GM21390 (cell line): Measurements from ENCODE around the gene SLC25A39.
A peak's percentile ranks its signal among the peaks of the same experiment; 100 is the strongest.
"Not testable (repeated sequence)": the region's sequence is repeated elsewhere in the genome, so short reads cannot be mapped to it uniquely, and the experiment has no call there.

Source experiments
- ATAC-seq: cut with Tn5 transposase; IDR thresholded peaks from one replicate; pipeline ENCODE4 v1.9.1; 2021; ENCODE audit not compliant: unreplicated experiment

SLC25A39 gene

DNA sequence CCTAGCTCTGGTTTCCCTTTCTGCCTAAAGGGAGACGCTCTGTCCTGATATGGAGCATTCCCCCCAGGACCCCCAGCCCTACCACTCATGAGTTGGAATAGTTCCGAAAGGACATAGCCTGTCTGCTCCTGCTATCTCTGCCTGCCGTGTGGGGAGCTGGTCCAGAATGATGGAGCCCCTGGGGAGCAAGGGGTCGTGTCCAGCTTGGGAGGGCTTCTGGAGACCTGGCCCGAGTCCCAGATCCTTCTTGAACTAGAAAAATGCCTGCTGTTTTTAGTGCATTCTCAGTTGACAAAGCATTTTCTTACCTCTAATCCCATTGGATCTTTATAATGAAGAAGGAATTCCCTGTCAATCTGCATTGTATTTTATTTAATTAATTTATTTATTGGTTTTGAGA lies 11.3 kb upstream of the SLC25A39 start:
- ATAC-seq, result no peak

DNA sequence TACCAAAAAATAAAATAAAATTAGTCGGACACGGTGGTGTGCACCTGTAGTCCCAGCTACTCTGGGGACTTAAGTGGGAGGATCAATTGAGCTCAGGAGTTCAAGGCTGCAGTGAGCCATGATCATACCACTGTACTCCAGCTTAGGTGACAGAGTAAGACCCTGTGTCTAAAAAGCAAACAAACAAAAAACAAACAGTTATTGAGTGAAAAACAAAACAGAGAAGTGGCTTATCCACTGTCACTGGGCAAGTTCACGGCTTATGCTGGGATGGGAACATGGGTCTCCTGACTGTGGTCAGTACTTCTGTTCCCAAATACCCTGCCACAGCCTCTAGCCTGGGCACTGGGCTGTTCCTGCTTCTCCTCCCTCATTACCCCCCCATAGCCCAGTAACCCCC lies 10.9 kb upstream of the SLC25A39 start:
- no peak for ATAC-seq

DNA sequence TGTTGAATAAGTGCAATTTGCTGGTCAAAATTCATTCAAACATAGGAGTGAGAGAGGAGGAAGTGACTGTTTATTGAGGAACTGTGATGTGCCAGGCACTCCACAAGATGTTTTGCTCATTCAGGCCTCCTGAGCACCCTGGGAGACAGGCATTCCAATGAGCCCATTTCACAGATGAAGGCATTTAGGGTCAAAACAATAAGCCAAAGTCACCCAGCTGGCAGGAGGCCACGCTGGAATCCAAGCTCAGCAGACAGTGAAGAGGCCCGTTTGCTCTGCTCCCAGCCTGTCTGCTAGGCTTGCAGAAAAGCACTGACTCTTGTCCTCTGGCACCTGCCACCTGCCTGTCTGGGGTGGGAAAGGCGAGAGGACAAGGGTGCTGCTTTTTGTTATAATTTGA lies 10.1 kb upstream of the SLC25A39 start:
- no peak for ATAC-seq

DNA sequence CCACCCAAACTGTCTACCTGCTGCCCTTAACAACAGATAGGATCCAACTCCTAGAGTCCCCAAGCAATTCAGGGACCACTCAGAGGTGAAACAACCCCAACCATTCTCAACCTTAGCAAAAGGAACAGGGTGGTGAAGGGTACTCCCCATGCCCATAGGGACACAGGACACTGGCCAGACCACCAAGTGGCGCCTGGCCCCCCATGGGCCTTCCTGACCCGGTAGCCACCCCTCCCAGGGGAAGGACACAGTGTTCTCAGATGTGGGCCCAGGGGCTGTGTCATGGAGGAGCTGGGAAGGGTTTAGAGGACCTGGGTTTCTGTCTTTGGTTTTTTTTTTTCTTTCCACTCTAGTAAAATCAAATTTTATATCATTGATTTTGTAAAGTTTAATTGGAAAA lies 9.7 kb upstream of the SLC25A39 start:
- ATAC-seq, result no peak

DNA sequence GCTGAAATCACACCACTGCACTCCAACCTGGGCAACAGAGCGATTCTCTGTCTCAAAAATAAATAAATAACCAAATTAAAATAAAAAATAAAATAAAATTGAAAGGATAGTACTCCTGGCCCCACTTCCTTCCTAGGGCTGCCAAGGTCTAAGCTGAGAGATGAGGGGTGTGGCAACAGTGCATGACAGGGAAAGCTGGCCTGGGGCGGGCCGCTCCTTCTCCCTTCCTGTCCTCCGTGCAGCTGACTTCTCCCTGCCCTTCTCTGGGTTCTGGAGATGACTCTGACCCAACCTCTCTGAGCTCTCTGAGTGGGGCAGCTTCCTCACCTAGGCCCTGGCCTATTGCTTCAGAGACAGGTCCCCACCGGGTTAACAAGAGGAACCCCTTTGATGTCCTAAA lies 8.7 kb upstream of the SLC25A39 start:
- no peak for ATAC-seq

DNA sequence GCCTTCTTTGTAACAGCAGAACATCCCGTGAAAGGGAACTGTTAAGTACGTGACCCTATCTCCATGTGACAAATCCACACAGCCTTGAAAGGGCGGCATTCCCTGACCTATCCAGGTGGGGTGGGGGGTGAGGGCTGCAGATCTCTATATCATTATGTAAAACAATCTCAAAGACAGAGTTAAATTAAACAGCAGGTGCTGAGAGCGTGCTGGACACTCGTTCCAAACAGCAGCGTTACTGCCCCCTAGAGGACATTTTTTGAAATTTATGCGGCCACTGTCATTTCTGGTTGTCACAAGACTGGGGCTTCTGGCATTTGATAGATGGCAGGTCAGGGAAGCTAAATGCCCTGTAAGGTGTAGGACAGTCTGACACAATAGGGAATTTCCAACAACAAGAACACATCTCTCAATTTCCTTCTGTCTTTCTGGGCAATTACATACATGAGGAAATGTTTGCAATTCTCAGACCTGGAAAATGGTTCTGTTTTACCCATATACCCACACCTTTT lies 6.7 kb upstream of the SLC25A39 start:
- ATAC-seq, result no peak

DNA sequence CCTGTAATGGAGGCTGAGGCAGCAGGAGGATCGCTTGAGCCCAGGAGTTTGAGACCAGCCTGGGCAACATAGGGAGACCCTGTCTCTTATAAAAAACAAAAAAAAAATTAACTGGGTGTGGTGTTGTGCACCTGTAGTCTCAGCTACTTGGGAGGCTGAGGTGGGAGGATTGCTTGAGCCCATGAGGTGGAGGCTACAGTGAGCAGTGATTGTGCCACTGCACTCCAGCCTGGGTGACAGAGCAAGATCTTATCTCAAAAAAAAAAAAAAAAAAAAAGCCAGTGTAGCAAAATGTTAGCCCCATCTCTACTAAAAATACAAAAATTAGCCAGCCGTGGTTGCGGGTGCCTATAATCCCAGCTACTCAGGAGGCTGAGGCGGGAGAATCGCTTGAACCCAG lies 5.6 kb upstream of the SLC25A39 start:
- ATAC-seq, result not testable (repeated sequence)

DNA sequence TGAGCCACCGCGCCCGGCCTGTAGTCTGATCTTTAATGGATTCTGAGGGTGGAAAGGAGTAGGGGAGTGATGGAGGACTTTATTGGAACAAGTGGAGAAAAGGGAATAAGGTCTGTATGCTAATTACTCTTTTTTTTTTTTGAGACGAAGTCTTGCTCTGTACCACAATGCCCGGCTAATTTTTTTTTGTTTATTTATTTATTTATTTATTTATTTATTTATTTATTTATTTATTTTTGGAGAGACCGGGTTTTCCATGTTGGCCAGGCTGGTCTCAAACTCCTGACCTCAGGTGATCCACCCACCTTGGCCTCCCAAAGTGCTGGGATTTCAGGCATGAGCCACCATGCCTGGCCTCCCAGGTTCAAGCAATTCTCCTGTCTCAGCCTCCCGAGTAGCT lies 4.9 kb upstream of the SLC25A39 start:
- not testable (repeated sequence) for ATAC-seq

DNA sequence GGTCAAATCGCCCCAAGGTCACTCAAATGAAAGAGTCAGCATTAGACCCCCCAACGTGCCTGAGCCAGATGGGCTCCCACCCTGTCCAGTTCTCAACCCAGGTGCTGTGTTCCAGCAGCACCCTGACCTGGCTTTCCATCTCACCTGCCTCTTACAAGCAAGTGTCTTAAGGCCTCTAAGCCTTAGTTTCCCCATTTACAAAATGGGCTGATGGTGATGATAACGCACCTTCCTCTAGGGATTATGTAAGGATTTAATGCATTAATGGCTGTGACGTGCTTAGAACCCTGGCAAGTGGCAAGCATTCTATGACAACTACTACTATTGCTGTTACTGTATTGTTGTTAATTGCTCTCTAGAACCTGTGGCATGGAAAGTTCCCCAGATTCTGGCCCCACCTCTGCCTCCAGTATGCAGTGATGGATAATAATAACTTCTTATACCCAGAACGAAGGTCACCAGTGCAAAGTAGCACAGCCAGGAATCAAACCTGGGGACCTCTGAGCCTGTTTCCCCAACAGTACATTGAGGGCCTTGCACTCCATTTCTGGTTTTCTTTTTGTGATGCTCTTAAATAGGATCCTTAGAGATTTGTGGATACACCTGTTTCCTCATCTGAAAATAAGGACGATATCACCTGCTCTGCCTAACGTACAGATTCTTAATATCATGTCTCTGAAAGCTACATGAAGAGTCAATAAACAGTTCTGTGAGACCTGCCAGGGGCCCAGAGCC lies 3.3 kb upstream of the SLC25A39 start:
- ATAC-seq, result no peak

DNA sequence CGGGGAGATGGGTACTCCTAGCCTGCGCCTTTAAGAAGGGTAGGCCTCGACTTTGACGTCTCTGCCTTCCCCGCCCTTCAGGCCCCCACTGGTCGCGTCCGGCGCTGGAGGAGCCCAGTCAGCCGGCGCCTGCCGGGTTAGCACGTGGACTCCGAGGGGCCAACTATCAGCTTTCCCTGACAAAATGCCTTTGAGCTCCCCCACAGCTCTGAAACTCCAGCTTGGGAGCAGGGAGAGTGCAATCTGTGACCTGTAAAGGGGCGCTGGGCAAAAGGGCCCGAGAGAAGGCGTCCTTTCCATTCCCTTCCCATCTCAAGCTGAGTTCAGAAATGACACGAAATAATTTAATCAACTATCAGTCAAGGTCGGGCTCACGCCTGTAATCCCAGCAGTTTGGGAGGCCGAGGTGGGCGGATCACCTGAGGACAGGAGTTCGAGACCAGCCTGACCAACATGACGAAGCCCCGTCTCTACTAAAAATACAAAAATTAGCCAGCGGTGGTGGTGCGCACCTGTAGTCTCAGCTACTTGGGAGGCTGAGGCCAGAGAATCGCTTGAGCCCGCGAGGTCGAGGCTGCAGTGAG lies 2.3 kb upstream of the SLC25A39 start:
- peak; percentile 51 for ATAC-seq

DNA sequence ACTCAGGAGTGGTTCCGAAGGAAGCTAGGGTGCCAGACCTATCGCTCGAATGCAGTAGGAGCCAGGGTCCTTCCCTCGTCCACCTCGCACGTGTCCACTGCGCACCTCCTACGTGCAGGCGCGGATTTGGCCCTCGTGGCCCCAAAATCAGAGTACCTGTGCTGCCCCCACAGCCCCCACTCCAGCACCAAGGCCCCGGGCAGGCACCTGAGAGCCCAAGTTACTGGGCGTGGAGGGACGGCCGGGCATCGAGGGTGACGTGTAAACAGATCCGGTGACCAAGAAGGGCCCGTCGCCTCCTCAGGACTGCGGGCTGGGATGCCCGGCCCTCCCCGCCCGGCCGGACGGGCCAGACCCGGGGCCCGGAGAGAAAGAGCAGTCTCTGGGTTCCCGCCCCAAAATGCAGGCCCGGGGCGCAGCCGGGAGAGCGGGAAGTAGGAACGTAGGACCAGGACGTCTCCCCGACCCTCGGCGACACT lies 492 bp downstream of the SLC25A39 start:
- no peak for ATAC-seq

DNA sequence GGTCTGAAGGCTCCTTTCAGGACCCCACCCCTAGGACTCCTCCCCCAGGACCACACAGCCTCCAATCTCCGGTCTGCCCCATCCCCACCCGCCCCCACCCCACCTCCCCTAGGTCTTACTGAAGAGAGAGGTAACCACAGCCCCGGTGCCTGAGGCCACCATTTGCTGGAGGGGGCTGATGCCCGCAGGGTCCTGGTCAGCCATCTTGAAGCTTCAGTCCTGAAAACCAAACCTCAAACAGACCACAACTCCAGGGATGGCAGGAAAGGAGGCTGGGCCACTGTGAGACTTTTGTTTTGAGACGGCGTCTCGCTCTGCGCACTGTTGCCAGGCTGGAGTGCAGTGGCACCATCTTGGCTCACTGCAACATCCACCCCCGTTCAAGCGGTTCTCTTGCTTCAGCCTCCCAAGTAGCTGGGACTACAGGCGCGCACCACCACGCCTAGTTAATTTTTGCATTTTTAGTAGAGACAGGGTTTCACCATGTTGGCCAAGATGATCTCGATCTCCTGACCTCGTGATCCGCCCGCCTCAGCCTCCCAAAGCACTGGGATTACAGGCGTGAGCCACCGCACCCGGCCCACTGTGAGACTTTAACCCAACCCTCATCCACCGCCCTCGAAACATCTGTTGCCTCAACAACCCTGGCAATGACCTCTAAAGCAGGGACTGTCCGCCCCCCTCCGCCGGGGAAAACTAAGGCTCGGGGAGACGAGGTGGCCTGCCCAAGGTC lies 1.1 kb downstream of the SLC25A39 start:
- ATAC-seq, result no peak

DNA sequence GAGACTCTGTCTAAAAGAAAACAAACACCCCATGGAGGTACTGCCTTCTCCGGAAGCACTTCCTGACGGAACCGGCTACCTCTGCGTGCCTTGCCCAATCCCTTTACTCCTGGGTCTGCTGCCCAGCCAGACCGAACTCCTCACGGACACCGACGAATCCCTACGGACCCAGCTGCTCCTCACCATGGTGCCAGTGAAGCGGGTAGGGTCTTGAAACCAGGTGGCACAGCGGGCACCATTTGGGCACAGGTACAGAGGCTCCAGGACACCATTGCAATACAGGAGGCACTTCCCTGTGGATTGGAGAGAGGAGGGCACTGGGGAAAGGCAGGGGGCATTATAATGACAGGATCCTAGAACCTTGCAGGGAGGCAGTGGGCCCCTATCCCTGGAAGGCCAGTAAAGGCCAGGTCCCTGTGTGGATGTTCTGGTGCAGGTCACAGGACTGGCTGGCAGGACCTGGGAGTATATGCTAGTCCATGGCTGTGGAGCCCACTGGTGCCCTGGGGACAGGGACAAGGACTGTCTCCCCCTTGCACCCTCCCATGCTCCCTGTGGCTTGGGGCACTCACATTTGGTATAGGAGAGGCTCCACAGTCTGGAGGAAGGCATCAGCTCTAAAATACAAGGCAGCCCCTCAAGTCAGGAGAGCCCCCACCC lies 2.3 kb downstream of the SLC25A39 start:
- no peak for ATAC-seq

DNA sequence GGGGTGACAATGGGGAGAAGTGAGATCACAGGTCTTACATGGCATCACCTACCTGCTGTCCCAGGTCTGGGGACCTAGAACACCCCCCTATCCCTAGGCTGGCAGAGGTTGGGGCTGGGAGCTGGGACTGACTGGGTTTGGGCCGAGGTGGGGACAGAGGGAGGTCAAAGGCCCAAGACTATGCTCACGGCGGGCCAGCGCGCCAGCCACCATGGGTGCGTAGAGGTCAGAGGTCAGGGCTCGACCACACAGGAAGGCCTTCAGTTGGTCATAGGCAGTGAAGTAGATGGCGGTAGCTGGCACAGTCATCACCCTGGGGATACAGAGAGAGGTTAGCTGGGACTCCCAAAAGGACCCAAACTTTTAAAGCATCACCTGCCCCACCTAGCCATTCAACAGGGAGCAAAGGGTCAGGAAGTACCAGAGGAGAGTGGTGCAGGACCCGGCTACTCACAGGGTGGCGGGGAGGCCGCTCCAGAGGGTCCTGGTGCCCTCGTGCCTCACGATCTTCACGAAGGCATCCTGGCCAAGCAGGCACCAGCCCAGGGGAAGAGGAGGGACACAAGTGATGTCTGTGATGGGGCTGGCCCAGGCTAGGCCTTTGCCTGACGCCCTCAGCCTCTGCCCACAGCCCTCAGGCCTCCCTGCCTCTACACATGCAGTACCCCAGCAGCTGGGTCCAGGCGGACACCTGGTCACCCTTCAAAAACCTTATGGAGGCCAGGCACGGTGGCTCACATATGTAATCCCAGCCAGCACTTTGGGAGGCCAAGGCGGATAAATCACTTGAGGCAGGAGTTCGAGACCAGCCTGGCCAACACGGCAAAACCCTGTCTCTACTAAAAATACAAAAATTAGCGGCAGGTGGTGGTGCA lies 3.1 kb downstream of the SLC25A39 start:
- ATAC-seq, result no peak

DNA sequence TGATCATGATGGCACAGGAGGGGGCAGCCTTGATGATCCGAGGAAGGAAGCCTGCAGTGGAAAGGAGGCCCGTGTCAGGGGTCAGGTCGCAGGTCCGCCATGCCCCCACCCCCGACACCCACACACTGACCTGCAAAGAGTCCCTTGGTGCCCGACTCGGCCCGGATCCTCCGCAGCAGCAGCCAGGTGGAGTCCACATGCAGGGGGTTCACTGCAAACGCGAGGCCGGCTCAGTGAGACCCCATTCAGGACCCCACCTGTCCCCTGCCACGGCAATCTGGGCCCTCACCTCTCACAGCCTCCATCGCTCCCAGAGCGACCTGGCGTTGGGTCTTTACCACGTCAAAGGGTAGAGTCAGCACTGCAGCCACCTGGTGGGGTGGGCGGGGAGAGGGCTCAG lies 4.6 kb downstream of the SLC25A39 start:
- ATAC-seq, result no peak

DNA sequence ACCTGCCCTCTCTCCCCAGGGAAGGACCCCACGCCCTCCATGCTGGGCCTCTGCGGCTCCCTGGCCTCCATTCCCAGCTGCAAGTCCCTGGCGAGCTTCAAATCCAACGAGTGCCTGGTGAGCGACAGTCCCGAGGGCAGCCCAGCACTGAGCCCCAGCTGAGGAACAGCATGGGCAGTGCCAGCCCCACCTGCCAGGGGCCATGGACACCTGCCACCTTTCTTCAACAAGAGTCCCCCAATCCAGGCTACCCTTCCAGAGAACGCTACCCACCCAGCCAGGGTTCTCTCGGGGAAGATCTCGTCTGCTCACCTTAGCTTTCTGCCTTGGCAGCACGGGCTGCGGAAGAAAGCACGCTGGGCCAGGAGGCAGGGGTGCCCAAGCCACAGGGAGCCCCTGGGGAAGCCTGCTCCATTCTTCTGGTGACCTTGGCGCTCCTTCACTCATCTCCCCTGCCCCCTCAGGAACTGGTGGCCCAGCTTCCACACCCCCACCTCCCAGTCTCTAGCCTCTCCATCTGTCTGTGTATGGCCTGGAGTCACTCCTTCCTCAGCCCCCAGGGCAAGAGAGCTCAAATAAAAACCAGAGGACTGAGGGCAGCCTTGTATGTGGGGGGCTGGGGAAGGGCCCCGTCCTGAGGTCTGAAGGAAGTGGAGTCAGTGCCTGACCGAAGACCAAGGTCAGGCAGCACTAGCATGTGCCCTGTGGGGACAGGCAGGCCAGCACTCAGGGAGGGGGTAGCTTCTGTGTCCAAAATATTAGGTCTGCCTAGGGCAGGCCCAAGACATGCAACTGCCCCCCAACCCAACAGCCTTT lies 6.3 kb downstream of the SLC25A39 start:
- ATAC-seq, result no peak

DNA sequence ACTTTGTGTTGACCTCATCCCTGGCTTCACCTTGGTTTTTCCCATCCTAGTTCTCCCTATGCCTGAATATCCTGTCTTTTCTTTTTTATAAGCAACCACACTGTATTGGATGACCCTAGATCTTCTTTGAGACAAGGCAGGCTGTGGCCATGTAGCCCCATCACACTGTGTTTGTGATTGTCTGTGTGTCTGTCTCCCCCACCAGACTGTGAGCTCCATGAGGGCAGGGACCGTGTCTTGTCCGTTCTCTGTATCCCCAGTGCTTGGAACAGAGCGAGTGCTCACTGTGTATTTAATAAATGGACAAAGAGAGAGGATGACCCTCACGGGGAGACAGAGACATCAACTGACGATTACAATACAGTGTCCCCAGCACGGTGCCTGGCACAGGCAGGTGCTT lies 7.1 kb downstream of the SLC25A39 start:
- ATAC-seq, result no peak

DNA sequence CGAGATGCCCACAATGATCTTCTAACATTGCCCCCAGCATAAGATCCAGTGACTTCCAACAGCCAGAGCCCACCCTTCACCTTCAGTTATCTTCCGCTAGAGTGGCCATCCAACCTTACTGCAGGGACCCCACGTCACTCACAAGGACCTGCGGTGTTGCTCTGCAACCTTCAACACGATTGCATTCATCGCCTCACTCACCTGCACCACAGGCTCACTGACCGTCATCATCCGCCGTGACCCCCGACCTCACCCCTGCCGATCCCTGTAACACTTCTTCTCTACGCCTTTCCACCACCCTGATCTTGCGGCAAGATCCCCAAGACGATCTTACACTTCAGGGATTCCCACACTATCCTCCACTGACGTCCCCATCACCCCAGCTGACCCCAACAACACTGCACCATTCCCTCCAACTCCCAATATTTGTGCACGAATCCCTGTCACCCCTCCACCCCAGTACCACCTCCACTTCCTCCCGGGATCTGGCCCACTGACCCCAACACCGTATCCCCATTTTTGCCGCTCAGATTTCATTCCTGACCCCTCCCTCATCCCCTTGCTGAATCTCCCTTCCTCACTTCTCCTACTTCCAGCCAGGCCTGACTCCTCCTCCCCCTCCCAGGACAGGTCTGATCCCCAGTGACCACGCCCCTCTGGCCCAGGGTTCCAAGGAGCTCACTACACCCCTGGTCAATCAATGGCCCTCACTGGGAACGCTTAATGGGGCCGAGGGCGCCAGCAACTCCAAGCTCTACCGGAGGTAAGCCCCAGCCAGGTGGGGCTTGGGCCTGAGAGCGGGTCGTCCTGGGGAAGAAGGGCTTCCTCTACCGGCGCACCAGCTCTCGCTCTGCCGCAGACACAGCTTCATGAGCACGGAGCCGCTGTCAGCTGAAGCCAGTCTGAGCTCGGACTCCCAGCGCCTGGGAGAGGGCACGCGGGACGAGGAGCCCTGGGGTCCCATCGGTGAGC lies 8.6 kb downstream of the SLC25A39 start:
- no peak for ATAC-seq
